Endothelial cell (in vitro differentiated cells): ENCODE results near the gene ERC2. TPM values are rescaled to one million over a fixed set of nuclear protein-coding genes. Genes with fewer than 3 reads are reported as not detected.

Experiments
- DNase-seq: peaks from one replicate; pipeline ENCODE4 v3.0.0; 2021; ENCODE audit warnings: low spot score
- H3K27ac Mint-ChIP-seq: one replicate; pipeline ENCODE4 v1.8.0; 2021; ENCODE audit warnings: mixed read lengths, inconsistent platforms; ENCODE audit not compliant: unreplicated experiment
- H3K27me3 Mint-ChIP-seq: one replicate; pipeline ENCODE4 v1.8.0; 2021; ENCODE audit warnings: mild to moderate bottlenecking, moderate library complexity, mixed read lengths, inconsistent platforms; ENCODE audit not compliant: unreplicated experiment
- H3K36me3 Mint-ChIP-seq: one replicate; pipeline ENCODE4 v1.8.0; 2021; ENCODE audit warnings: mild to moderate bottlenecking, low read depth, mixed read lengths, inconsistent platforms; ENCODE audit not compliant: unreplicated experiment
- H3K4me1 Mint-ChIP-seq: one replicate; pipeline ENCODE4 v1.8.0; 2021; ENCODE audit warnings: mild to moderate bottlenecking, mixed read lengths, inconsistent platforms; ENCODE audit not compliant: unreplicated experiment
- H3K4me3 Mint-ChIP-seq: one replicate; pipeline ENCODE4 v1.8.0; 2021; ENCODE audit warnings: mild to moderate bottlenecking, mixed read lengths, inconsistent platforms; ENCODE audit not compliant: unreplicated experiment
- H3K9me3 Mint-ChIP-seq: one replicate; pipeline ENCODE4 v1.8.0; 2021; ENCODE audit warnings: mixed read lengths, inconsistent platforms; ENCODE audit not compliant: unreplicated experiment
- CTCF ChIP-seq: fragments of 200-600 bp; sonication (generic); IDR thresholded peaks from one replicate; pipeline ENCODE4 v1.5.0; 2021; ENCODE audit warnings: antibody characterized with exemption; ENCODE audit not compliant: unreplicated experiment
- total RNA-seq: library from RNA; stranded (reverse); fragmentation: NEBNext Ultra II Directional; extraction: Animal tissue kit (Norgen Biotek cat#: 25700); gene quantifications from one replicate; pipeline ENCODE4 v1.2.1, GENCODE V29; 2021; ENCODE audit not compliant: unreplicated experiment

Gene ERC2
- total RNA-seq, 1 donor from 2014 or later, result 20.5 TPM

GRCh38 chr3:55780913-55781312, 687.4 kb downstream of the ERC2 start:
- Mint-ChIP-seq H3K36me3 (no peaks in the 10 kb centered on the region), H3K27ac (no peak overlapping the region), H3K27me3 (no peaks in the 10 kb centered on the region), H3K4me1 (peaks cover 8% of the 10 kb centered on the region), H3K9me3 (no peaks in the 10 kb centered on the region), H3K4me3 (no peak overlapping the region)
- TF ChIP-seq CTCF, result no peak
- DNase-seq, result no peak

- no peak for DNase-seq
- H3K36me3 Mint-ChIP-seq, result no peaks in the 10 kb centered on the region
- H3K4me3 Mint-ChIP-seq, result no peak overlapping the region
- peaks cover 13% of the 10 kb centered on the region for H3K4me1 Mint-ChIP-seq
- H3K27me3 Mint-ChIP-seq, result no peaks in the 10 kb centered on the region
- H3K27ac Mint-ChIP-seq, result no peak overlapping the region
- no peaks in the 10 kb centered on the region for H3K9me3 Mint-ChIP-seq
- no peak for TF ChIP-seq CTCF
Observed at GRCh38 chr3:55779543-55779942, 688.7 kb downstream of the ERC2 start.

GRCh38 chr3:55775366-55776154, 692.7 kb downstream of the ERC2 start:
- Mint-ChIP-seq H3K36me3 (no peaks in the 10 kb centered on the region), H3K27ac (no peak overlapping the region), H3K4me1 (peaks cover 5% of the 10 kb centered on the region), H3K9me3 (no peaks in the 10 kb centered on the region), H3K27me3 (no peaks in the 10 kb centered on the region), H3K4me3 (no peak overlapping the region)
- no peak for DNase-seq
- TF ChIP-seq CTCF, result no peak

- no peak for DNase-seq
- Mint-ChIP-seq H3K4me1 (peaks cover 7% of the 10 kb centered on the region), H3K9me3 (no peaks in the 10 kb centered on the region), H3K27ac (no peak overlapping the region), H3K36me3 (no peaks in the 10 kb centered on the region), H3K4me3 (no peak overlapping the region), H3K27me3 (no peaks in the 10 kb centered on the region)
- no peak for TF ChIP-seq CTCF
Observed at GRCh38 chr3:55774856-55775255, 693.4 kb downstream of the ERC2 start.

- no peak for DNase-seq
- H3K27me3 Mint-ChIP-seq, result no peaks in the 10 kb centered on the region
- H3K4me1 Mint-ChIP-seq, result peaks cover 9% of the 10 kb centered on the region
- no peak overlapping the region for H3K4me3 Mint-ChIP-seq
- TF ChIP-seq CTCF, result no peak
- no peaks in the 10 kb centered on the region for H3K36me3 Mint-ChIP-seq
- H3K27ac Mint-ChIP-seq, result no peak overlapping the region
- H3K9me3 Mint-ChIP-seq, result no peaks in the 10 kb centered on the region
Observed at GRCh38 chr3:55771503-55771902, 696.8 kb downstream of the ERC2 start.
